ENCODE measurements around the gene TBX1.

DNA sequence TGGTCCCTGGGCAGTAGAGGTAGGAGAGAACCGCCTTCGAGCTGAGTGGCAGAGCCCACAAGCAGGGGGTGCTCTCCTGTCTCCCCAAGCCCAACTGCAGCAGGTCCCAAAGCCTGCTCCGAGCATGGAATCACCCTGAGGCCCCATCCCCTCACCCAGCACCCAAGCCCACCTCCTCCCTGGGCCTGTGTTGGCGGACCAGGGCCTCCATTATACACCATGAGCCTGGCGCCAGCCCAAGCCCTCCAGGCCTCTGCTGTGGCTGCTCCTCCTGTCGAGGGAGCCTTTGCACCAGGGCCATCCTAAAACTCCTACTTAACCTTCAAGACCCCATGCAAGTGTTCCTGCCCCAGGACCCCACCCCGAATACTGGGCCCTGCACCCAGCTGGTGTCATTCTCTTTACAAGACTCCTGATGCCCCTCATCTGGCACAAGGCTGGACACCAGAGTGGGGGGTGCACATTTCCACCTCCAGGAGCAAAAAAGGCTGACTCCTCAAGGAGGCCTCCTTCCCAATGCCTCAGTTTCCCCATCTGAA lies 20.6 kb upstream of the TBX1 start:
- TF ChIP-seq, protein P1, sequence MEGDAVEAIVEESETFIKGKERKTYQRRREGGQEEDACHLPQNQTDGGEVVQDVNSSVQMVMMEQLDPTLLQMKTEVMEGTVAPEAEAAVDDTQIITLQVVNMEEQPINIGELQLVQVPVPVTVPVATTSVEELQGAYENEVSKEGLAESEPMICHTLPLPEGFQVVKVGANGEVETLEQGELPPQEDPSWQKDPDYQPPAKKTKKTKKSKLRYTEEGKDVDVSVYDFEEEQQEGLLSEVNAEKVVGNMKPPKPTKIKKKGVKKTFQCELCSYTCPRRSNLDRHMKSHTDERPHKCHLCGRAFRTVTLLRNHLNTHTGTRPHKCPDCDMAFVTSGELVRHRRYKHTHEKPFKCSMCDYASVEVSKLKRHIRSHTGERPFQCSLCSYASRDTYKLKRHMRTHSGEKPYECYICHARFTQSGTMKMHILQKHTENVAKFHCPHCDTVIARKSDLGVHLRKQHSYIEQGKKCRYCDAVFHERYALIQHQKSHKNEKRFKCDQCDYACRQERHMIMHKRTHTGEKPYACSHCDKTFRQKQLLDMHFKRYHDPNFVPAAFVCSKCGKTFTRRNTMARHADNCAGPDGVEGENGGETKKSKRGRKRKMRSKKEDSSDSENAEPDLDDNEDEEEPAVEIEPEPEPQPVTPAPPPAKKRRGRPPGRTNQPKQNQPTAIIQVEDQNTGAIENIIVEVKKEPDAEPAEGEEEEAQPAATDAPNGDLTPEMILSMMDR (optimal IDR thresholded peaks at IDR 0.05 in 1 of 3, IDR thresholded peaks at IDR 0.05 in 1 of 3, conservative IDR thresholded peaks at IDR 0.05 in 1 of 3; ENCODE audit: extremely low read depth in 1 of 3, insufficient read depth in 2 of 3, low read length in 3 of 3), result no peak
- no peak for TF ChIP-seq EZH2 (IDR thresholded peaks at IDR 0.05; ENCODE audit: low read length)

All from keratinocyte (primary cell).